ENCODE results near the gene MEOX1.

DNA sequence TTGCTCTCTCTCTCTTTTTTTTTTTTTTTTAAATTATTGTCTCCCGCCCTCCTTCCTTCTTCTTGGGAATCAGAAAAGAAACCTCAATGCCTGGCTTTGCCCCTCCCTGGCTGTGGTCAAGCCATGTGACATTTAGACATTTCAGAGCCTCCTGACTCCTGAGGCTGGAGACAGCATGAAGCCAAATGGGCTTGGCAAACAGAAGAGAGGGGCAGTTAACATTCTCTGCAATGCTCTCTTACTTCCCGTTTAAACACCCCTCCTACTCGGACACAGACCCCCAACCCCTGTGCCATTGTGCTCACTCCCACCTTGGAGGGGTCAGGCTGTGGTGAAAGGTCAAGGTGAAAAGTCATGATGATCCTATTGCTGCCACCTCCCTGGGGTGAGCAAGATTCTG is 14.7 kb upstream of the MEOX1 start:
- no peak for TF ChIP-seq POLR2A (IDR thresholded peaks at IDR 0.05; ENCODE audit: low read length)
- no peak for TF ChIP-seq GATA1 (IDR thresholded peaks at IDR 0.05; ENCODE audit: low read depth, low read length)

Measured in erythroblast (primary cell).